ENCODE results near the gene ULK3. TPM values are rescaled to one million over a fixed set of nuclear protein-coding genes. Genes with fewer than 3 reads are reported as not detected.

ULK3 gene
- total RNA-seq, 1 experiment from 2014 or later: 35.9 TPM

Other genes with a start within 250 kb of the ULK3 start
- gene CLK3, start 227.3 kb downstream of the ULK3 start, total RNA-seq (2014; rRNA removed; shearing (Covaris generic)): 31.9 and 40.0 TPM in 2 replicates
- gene EDC3, start 147.1 kb downstream of the ULK3 start, total RNA-seq (2014; rRNA removed; shearing (Covaris generic)): 5.8 and 7.1 TPM in 2 replicates
- 0.17 and 0.22 TPM in 2 replicates for gene CYP1A1, start 117.6 kb downstream of the ULK3 start, total RNA-seq (2014; rRNA removed; shearing (Covaris generic))
- not detected in 2 replicates for gene CYP1A2, start 94.3 kb downstream of the ULK3 start, total RNA-seq (2014; rRNA removed; shearing (Covaris generic))
- gene CSK, start 61.1 kb downstream of the ULK3 start, total RNA-seq (2014; rRNA removed; shearing (Covaris generic)): 28.3 and 29.8 TPM in 2 replicates
- gene LMAN1L, start 30.3 kb downstream of the ULK3 start, total RNA-seq (2014; rRNA removed; shearing (Covaris generic)): not detected in 2 replicates
- not detected in 2 replicates for gene CPLX3, start 16.5 kb downstream of the ULK3 start, total RNA-seq (2014; rRNA removed; shearing (Covaris generic))
- gene SCAMP2, start 30.2 kb upstream of the ULK3 start, total RNA-seq (2014; rRNA removed; shearing (Covaris generic)): 36.1 and 39.7 TPM in 2 replicates
- 48.5 and 50.3 TPM in 2 replicates for gene MPI, start 46.9 kb upstream of the ULK3 start, total RNA-seq (2014; rRNA removed; shearing (Covaris generic))
- gene FAM219B, start 63.7 kb upstream of the ULK3 start, total RNA-seq (2014; rRNA removed; shearing (Covaris generic)): 26.6 and 28.6 TPM in 2 replicates
- gene COX5A, start 94.9 kb upstream of the ULK3 start, total RNA-seq (2014; rRNA removed; shearing (Covaris generic)): 124 and 129 TPM in 2 replicates
- gene RPP25, start 113.6 kb upstream of the ULK3 start, total RNA-seq (2014; rRNA removed; shearing (Covaris generic)): 1.1 and 1.5 TPM in 2 replicates
- gene SCAMP5, start 152.4 kb upstream of the ULK3 start, total RNA-seq (2014; rRNA removed; shearing (Covaris generic)): 4.7 and 5.9 TPM in 2 replicates
- 16.1 and 19.1 TPM in 2 replicates for gene PPCDC, start 180.4 kb upstream of the ULK3 start, total RNA-seq (2014; rRNA removed; shearing (Covaris generic))